RWPE1 (cell line): ENCODE measurements around the gene HNF1A.

Experiments used
- CTCF ChIA-PET: fragments of 350-600 bp; sonication (Branson Sonifier 250); formaldehyde crosslinking; extraction: SDS; loops from one replicate; lab custom pipeline; 2021; lab: Yijun Ruan, JAX
- POLR2A ChIA-PET: fragments of 400-600 bp; formaldehyde crosslinking; extraction: SDS; loops from one replicate; lab custom pipeline; 2020; ENCODE audit warnings: antibody characterized with exemption; ENCODE audit not compliant: low non-redundant PET; lab: Yijun Ruan, JAX
- DNase-seq: peaks from one replicate; pipeline ENCODE4 v3.0.0; 2012; ENCODE audit warnings: low spot score
- H3K27ac ChIP-seq: fragments of 450-650 bp; 2 replicates; pipeline ENCODE4 v1.5.1; 2017
- TF ChIP-seq, protein P1 (sequence below): fragments of 450-650 bp; conservative IDR thresholded peaks from 2 replicates; pipeline ENCODE4 v1.5.1; 2017; ENCODE audit warnings: low read depth, mild to moderate bottlenecking

The HNF1A gene

DNA sequence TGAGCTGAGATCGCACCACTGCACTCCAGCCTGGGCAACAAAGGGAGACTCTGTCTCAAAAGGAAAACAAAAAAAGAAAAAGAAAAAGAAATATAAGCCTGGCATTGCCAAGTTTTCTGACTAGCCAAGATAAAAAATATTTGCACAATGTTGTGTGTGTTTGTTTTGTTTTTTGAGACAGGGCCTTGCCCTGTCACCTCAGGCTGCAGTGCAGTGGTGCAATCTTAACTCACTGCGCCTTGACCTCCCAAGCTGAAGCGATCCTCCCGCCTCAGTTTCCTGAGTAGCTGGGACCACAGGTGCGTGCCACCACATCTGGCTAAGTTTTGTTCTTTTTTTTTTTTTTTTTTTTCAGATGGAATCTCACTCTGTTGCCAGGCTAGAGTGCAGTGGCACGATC is 43.4 kb downstream of the HNF1A start:
- H3K27ac ChIP-seq = no peak overlapping the region
- DNase-seq = no peak
- TF ChIP-seq, protein P1, sequence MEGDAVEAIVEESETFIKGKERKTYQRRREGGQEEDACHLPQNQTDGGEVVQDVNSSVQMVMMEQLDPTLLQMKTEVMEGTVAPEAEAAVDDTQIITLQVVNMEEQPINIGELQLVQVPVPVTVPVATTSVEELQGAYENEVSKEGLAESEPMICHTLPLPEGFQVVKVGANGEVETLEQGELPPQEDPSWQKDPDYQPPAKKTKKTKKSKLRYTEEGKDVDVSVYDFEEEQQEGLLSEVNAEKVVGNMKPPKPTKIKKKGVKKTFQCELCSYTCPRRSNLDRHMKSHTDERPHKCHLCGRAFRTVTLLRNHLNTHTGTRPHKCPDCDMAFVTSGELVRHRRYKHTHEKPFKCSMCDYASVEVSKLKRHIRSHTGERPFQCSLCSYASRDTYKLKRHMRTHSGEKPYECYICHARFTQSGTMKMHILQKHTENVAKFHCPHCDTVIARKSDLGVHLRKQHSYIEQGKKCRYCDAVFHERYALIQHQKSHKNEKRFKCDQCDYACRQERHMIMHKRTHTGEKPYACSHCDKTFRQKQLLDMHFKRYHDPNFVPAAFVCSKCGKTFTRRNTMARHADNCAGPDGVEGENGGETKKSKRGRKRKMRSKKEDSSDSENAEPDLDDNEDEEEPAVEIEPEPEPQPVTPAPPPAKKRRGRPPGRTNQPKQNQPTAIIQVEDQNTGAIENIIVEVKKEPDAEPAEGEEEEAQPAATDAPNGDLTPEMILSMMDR = no peak
- POLR2A ChIA-PET = no interaction called here
- CTCF ChIA-PET = no interaction called here

DNA sequence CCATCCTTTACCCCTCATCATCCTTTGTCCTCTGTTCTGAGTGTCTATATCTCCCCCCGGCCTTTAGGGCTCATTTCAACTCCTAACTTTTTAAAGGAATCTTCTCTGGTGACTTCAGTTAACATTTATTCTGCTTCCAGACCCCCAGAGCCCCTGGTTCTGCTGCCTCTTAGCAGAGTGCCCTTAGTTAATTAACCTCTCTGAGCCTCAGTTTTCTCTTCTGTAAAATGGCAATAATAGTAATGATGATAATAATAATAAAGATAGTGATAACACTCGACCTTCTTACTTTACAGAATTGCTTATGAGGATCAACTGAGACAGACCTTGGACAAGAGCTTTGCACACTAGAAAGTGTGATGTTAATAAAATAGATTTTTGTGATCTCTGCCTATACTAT is 44.4 kb downstream of the HNF1A start:
- no peak for DNase-seq
- H3K27ac ChIP-seq = no peak overlapping the region
- POLR2A ChIA-PET = interaction anchor here (0.6 kb wide), 1 partner anchor 715 kb away, joined by 8 read pairs; no protein-coding TSS in a partner anchor
- CTCF ChIA-PET = no interaction called here
- TF ChIP-seq, protein P1 = no peak

DNA sequence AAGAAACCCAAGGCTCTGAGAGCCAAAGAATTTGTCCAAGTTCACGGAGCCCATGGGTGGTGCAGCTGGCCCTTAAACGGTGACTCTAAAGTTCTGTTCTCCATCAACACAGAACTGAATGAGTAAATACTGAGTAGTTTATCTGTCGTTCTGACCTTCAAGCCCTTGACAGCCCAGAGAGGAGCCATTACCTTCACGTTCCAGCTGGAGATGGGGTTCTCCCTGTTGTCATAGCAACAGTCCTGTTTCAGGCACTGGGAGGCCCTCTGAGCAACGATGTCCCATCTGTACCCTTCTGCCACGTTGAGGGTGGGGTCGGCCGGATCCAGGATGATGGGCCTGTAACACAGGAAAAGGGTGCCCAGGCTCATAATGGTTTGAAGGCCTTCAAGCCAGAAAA is 45.5 kb downstream of the HNF1A start:
- POLR2A ChIA-PET = no interaction called here
- CTCF ChIA-PET = no interaction called here
- no peak for DNase-seq
- no peak overlapping the region for H3K27ac ChIP-seq
- TF ChIP-seq, protein P1 = no peak

DNA sequence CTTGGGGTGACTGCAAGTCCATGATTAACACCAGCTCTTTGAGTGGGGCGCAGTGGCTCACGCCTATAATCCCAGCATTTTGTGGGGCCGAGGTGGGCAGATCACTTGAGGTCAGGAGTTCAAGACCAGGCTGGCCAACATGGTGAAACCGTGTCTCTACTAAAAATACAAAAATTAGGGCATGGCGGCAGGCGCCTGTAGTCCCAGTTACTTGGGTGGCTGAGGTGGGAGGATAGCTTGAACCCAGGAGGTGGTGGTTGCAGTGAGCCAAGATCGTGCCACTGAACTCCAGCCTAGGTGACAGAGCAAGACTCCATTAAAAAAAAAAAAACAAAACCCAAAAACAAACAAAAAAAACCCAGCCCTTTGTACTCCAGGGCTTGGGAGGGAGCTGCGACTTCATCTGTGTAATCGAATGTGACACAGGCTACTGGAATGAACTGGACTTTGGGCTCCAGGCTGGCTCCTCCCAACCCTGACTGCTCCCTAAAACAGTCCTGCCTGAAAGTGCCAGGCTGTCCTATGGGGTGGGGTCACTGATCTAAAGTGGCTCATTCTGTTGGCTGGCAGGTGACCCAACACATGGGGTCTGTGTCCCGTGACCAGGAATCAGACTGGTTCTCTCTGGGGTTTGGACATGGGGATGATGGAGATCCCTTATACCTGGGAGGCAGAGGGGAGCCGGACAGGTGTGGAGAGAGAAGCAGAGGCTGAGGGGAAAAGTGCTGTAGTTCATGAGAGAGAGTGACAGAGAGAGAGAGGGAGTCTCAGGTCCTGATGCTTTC is 47.3 kb downstream of the HNF1A start:
- CTCF ChIA-PET = no interaction called here
- TF ChIP-seq, protein P1 = no peak
- H3K27ac ChIP-seq = no peak overlapping the region
- DNase-seq = no peak
- POLR2A ChIA-PET = no interaction called here

DNA sequence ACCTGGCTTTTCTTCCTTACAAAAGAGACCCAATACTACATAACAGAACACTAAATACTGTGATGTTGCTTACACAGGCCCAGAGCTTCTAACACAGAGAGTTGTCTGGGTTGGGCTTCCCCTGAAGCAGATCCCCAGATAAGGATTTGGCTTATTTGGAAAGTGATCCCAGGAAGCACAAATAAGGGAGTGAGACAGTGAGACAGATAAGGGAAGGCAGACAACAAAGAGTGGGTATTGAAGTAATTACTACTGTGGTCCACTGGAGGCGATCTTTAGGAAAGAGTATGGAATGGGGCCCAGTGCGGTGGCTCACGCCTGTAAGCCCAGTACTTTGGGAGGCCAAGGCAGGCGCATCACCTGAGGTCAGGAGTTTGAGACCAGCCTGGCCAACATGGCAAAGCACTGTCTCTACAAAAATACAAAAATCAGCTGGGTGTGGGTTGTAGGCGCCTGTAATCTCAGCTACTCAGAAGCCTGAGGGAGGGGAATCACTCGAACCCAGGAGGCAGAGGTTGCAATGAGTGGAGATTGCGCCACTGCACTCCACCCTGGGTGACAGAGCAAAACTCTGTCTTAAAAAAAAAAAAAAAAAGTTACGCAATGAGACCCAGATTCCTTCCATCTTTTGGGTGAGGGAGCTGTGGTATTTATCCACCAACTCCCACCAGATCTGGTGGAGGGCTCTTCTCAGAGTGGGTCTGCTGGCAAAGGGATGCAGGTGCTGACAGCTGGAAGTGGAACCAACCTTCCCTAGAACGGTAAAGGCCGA is 48.1 kb downstream of the HNF1A start:
- TF ChIP-seq, protein P1 = no peak
- no peak for DNase-seq
- no peak overlapping the region for H3K27ac ChIP-seq
- ChIA-PET CTCF (interaction anchor here (0.6 kb wide), 2 partner anchors 76 to 195 kb away, joined by 3 to 5 read pairs; no protein-coding TSS in a partner anchor), POLR2A (interaction anchor here (0.6 kb wide), 3 partner anchors 105 to 1305 kb away, joined by 3 to 5 read pairs (median 3); no protein-coding TSS in a partner anchor)

DNA sequence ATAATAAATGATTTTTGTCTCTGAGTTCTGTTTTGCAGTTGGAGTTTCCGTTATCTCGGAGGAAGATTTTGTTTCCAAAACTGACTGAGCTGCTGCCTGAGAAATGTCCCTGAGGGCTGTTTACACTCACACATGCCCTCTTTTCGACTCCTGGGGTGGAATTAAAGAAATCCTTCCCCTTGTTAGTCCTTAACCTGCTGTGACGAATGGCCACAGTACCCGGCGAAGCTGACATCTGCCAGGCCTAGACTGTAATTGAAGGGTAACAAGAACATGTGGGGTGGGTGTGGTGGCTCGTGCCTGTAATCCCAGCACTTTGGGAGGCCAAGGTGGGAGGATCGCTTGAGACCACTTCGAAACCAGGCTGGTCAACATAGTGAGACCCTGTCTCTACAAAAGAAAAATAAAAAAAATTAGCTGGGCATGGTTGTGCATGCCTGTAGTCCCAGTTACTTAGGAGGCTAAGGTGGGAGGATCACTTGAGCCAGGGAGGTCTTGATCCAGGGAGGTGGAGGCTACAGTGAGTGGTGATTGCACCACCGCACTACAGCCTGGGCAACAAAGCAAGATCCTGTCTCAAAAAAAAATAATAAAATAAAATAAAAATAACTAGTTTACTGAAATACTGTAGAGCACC is 52.4 kb downstream of the HNF1A start:
- H3K27ac ChIP-seq = no peak overlapping the region
- DNase-seq = no peak
- POLR2A ChIA-PET = no interaction called here
- TF ChIP-seq, protein P1 = no peak
- CTCF ChIA-PET = interaction anchor here (0.5 to 0.7 kb wide), 3 partner anchors 86 to 356 kb away, joined by 3 to 4 read pairs (median 3); no protein-coding TSS in a partner anchor
